Memory B cell (primary cell): ENCODE measurements around the gene ARPIN.
A peak's percentile ranks its signal among the peaks of the same experiment; 100 is the strongest.
"Not testable (repeated sequence)": the region's sequence is repeated elsewhere in the genome, so short reads cannot be mapped to it uniquely, and the experiment has no call there.

Source experiments
- ATAC-seq: fragments of 150-1000 bp; cut with Tn5 transposase; 2 replicates; pipeline ENCODE4 v1.10.0; 2021; ENCODE audit warnings: low read depth, mild to moderate bottlenecking, moderate library complexity
- DNase-seq, 2 donors: peaks; one replicate each; pipeline ENCODE4 v3.0.0; 2022; ENCODE audit warnings: low spot score in 2 of 2
- H3K27ac Mint-ChIP-seq: one replicate; pipeline ENCODE4 v1.8.0; 2022; ENCODE audit warnings: mild to moderate bottlenecking, moderate library complexity, mixed read lengths
- H3K27me3 Mint-ChIP-seq: one replicate; pipeline ENCODE4 v1.8.0; 2022; ENCODE audit warnings: mixed read lengths
- H3K36me3 Mint-ChIP-seq: one replicate; pipeline ENCODE4 v1.8.0; 2022; ENCODE audit warnings: mild to moderate bottlenecking, mixed read lengths
- H3K4me1 Mint-ChIP-seq: one replicate; pipeline ENCODE4 v1.8.0; 2022; ENCODE audit warnings: mixed read lengths
- H3K4me3 Mint-ChIP-seq: one replicate; pipeline ENCODE4 v1.8.0; 2022; ENCODE audit warnings: mild to moderate bottlenecking, moderate library complexity, mixed read lengths
- H3K9me3 Mint-ChIP-seq: one replicate; pipeline ENCODE4 v1.8.0; 2022; ENCODE audit warnings: mixed read lengths

Gene ARPIN

GRCh38 chr15:89876396-89877082 lies 36.2 kb downstream of the ARPIN start:
- Mint-ChIP-seq H3K4me3 (no peak overlapping the region), H3K9me3 (no peaks in the 10 kb centered on the region), H3K4me1 (no peaks in the 10 kb centered on the region), H3K36me3 (peaks cover 23% of the 10 kb centered on the region), H3K27ac (peak overlapping the region; percentile 51), H3K27me3 (no peaks in the 10 kb centered on the region)
- no peak for DNase-seq
- no peak for ATAC-seq

GRCh38 chr15:89875741-89876140 lies 37.0 kb downstream of the ARPIN start:
- no peaks in the 10 kb centered on the region for H3K9me3 Mint-ChIP-seq
- ATAC-seq = no peak
- no peaks in the 10 kb centered on the region for H3K27me3 Mint-ChIP-seq
- H3K27ac Mint-ChIP-seq = peak overlapping the region; percentile 51
- no peak for DNase-seq
- no peak overlapping the region for H3K4me3 Mint-ChIP-seq
- H3K36me3 Mint-ChIP-seq = peaks cover 23% of the 10 kb centered on the region
- H3K4me1 Mint-ChIP-seq = no peaks in the 10 kb centered on the region

- ATAC-seq (peak; percentile 100), DNase-seq (peak; percentile 74 to 75)
- Mint-ChIP-seq H3K27me3 (no peaks in the 10 kb centered on the region), H3K9me3 (no peaks in the 10 kb centered on the region), H3K27ac (no peak overlapping the region), H3K4me3 (no peak overlapping the region), H3K36me3 (peaks cover 28% of the 10 kb centered on the region), H3K4me1 (no peaks in the 10 kb centered on the region)
Measured at GRCh38 chr15:89874926-89875564, 37.7 kb downstream of the ARPIN start.

- DNase-seq = no peak
- H3K27me3 Mint-ChIP-seq = no peaks in the 10 kb centered on the region
- no peak overlapping the region for H3K27ac Mint-ChIP-seq
- H3K4me3 Mint-ChIP-seq = no peak overlapping the region
- no peaks in the 10 kb centered on the region for H3K4me1 Mint-ChIP-seq
- H3K36me3 Mint-ChIP-seq = peaks cover 21% of the 10 kb centered on the region
- H3K9me3 Mint-ChIP-seq = no peaks in the 10 kb centered on the region
- no peak for ATAC-seq
Measured at GRCh38 chr15:89870688-89871288, 42.0 kb downstream of the ARPIN start.

- H3K27me3 Mint-ChIP-seq = no peaks in the 10 kb centered on the region
- H3K27ac Mint-ChIP-seq = no peak overlapping the region
- H3K9me3 Mint-ChIP-seq = no peaks in the 10 kb centered on the region
- no peaks in the 10 kb centered on the region for H3K4me1 Mint-ChIP-seq
- DNase-seq (no peak), ATAC-seq (no peak)
- peaks cover 14% of the 10 kb centered on the region for H3K36me3 Mint-ChIP-seq
- H3K4me3 Mint-ChIP-seq = no peak overlapping the region
Measured at GRCh38 chr15:89870006-89870405, 42.7 kb downstream of the ARPIN start.

GRCh38 chr15:89869490-89869889 lies 43.3 kb downstream of the ARPIN start:
- H3K4me3 Mint-ChIP-seq = not testable (repeated sequence)

GRCh38 chr15:89864958-89865739 lies 47.6 kb downstream of the ARPIN start:
- DNase-seq (no peak), ATAC-seq (no peak)
- no peaks in the 10 kb centered on the region for H3K9me3 Mint-ChIP-seq
- H3K4me3 Mint-ChIP-seq = no peak overlapping the region
- H3K27ac Mint-ChIP-seq = no peak overlapping the region
- H3K36me3 Mint-ChIP-seq = peaks cover 7% of the 10 kb centered on the region
- H3K4me1 Mint-ChIP-seq = peaks cover 5% of the 10 kb centered on the region
- no peaks in the 10 kb centered on the region for H3K27me3 Mint-ChIP-seq

More at GRCh38 chr15:89869490-89869889, 43.3 kb downstream of the ARPIN start:
- H3K36me3 Mint-ChIP-seq = peaks cover 14% of the 10 kb centered on the region
- H3K4me1 Mint-ChIP-seq, ATAC-seq, DNase-seq, H3K27ac Mint-ChIP-seq, H3K9me3 Mint-ChIP-seq, H3K27me3 Mint-ChIP-seq: not testable (repeated sequence)

- no peaks in the 10 kb centered on the region for H3K9me3 Mint-ChIP-seq
- H3K4me3 Mint-ChIP-seq = no peak overlapping the region
- ATAC-seq (no peak), DNase-seq (no peak)
- H3K36me3 Mint-ChIP-seq = peaks cover 9% of the 10 kb centered on the region
- H3K4me1 Mint-ChIP-seq = peaks cover 8% of the 10 kb centered on the region
- H3K27ac Mint-ChIP-seq = no peak overlapping the region
- no peaks in the 10 kb centered on the region for H3K27me3 Mint-ChIP-seq
Measured at GRCh38 chr15:89863918-89864317, 48.8 kb downstream of the ARPIN start.

GRCh38 chr15:89860891-89861290 lies 51.9 kb downstream of the ARPIN start:
- DNase-seq (no peak), ATAC-seq (no peak)
- Mint-ChIP-seq H3K4me3 (no peak overlapping the region), H3K36me3 (peaks cover 14% of the 10 kb centered on the region), H3K27me3 (no peaks in the 10 kb centered on the region), H3K27ac (no peak overlapping the region), H3K9me3 (no peaks in the 10 kb centered on the region), H3K4me1 (peaks cover 8% of the 10 kb centered on the region)

- ATAC-seq = no peak
- H3K27ac Mint-ChIP-seq = no peak overlapping the region
- DNase-seq = no peak
- peaks cover 14% of the 10 kb centered on the region for H3K36me3 Mint-ChIP-seq
- no peaks in the 10 kb centered on the region for H3K27me3 Mint-ChIP-seq
- H3K9me3 Mint-ChIP-seq = no peaks in the 10 kb centered on the region
- peaks cover 8% of the 10 kb centered on the region for H3K4me1 Mint-ChIP-seq
- no peak overlapping the region for H3K4me3 Mint-ChIP-seq
Measured at GRCh38 chr15:89860431-89860830, 52.3 kb downstream of the ARPIN start.

GRCh38 chr15:89858661-89859458 lies 53.9 kb downstream of the ARPIN start:
- H3K4me3 Mint-ChIP-seq = no peak overlapping the region
- no peak for ATAC-seq
- peaks cover 14% of the 10 kb centered on the region for H3K36me3 Mint-ChIP-seq
- peaks cover 8% of the 10 kb centered on the region for H3K4me1 Mint-ChIP-seq
- H3K27me3 Mint-ChIP-seq = no peaks in the 10 kb centered on the region
- no peaks in the 10 kb centered on the region for H3K9me3 Mint-ChIP-seq
- no peak for DNase-seq
- no peak overlapping the region for H3K27ac Mint-ChIP-seq

GRCh38 chr15:89857673-89858072 lies 55.1 kb downstream of the ARPIN start:
- DNase-seq = no peak
- Mint-ChIP-seq H3K36me3 (peaks cover 16% of the 10 kb centered on the region), H3K9me3 (no peaks in the 10 kb centered on the region), H3K27me3 (no peaks in the 10 kb centered on the region), H3K27ac (no peak overlapping the region), H3K4me3 (no peak overlapping the region), H3K4me1 (peaks cover 11% of the 10 kb centered on the region)
- ATAC-seq = no peak

GRCh38 chr15:89855948-89856347 lies 56.8 kb downstream of the ARPIN start:
- Mint-ChIP-seq H3K9me3 (no peaks in the 10 kb centered on the region), H3K4me1 (peaks cover 21% of the 10 kb centered on the region), H3K4me3 (no peak overlapping the region), H3K27ac (no peak overlapping the region), H3K27me3 (no peaks in the 10 kb centered on the region), H3K36me3 (peaks cover 15% of the 10 kb centered on the region)
- ATAC-seq (no peak), DNase-seq (no peak)
